ENCODE measurements around the gene TMTC3. TPM values are rescaled to one million over a fixed set of nuclear protein-coding genes. Genes with fewer than 3 reads are reported as not detected.

Gene TMTC3
- total and polyA plus RNA-seq, 2 of the 8 experiments (the other 6 are each of a cell fraction or from before 2014, with no cell fraction given), result 7.0 to 45.1 TPM

- Histone ChIP-seq H3K56ac (replicated peaks; ENCODE audit: insufficient read length, low read depth, low read length) (no peak overlapping the region), H2BK20ac (ENCODE audit: low read length) (no peak overlapping the region), H3K9me3 (ENCODE audit: insufficient read depth in 2 of 2, low read depth in 1 of 2, low read length in 1 of 2) (peaks cover 4 to 15% of the 10 kb centered on the region in 2 experiments; a peak in 2 of 4 replicates), H2AFZ (ENCODE audit: low read length) (no peak overlapping the region), H2BK15ac (ENCODE audit: low read length) (no peak overlapping the region), H3K14ac (ENCODE audit: insufficient read length) (no peak overlapping the region), H2AK5ac (ENCODE audit: low read depth, low read length) (no peak overlapping the region), H2BK120ac (replicated peaks; ENCODE audit: low read depth, low read length) (no peak overlapping the region), H4K8ac (ENCODE audit: extremely low read depth, insufficient read depth, low read length) (no peak overlapping the region), H4K91ac (replicated peaks; ENCODE audit: insufficient read length, low read length) (no peak overlapping the region), H3K27ac (ENCODE audit: low read depth, low read length) (no peak overlapping the region), H3K4me1 (replicated peaks in 1 of 4; ENCODE audit: control insufficient read depth in 3 of 4, insufficient read depth in 4 of 4, low read length in 3 of 4) (no peaks in the 10 kb centered on the region), H3K9ac (replicated peaks in 1 of 4; ENCODE audit: extremely low read depth in 1 of 4, low read depth in 3 of 4, low read length in 3 of 4) (no peak overlapping the region), H3K36me3 (ENCODE audit: control insufficient read depth in 2 of 4, insufficient read depth in 4 of 4, low read length in 3 of 4) (no peaks in the 10 kb centered on the region), H3K79me1 (ENCODE audit: low read depth, low read length) (no peaks in the 10 kb centered on the region), H3K27me3 (replicated peaks in 1 of 4; ENCODE audit: control insufficient read depth in 3 of 4, extremely low read depth in 1 of 4, insufficient read depth in 3 of 4, low read length in 3 of 4) (no peaks in the 10 kb centered on the region), H3K23me2 (ENCODE audit: low read depth, low read length) (no peaks in the 10 kb centered on the region), H3K4me2 (ENCODE audit: insufficient read depth in 1 of 2, low read depth in 2 of 2, low read length in 2 of 2) (no peak overlapping the region), H3K23ac (ENCODE audit: insufficient read length) (no peak overlapping the region), H3K4me3 (ENCODE audit: extremely low read depth in 1 of 4, insufficient read depth in 2 of 4, low read depth in 3 of 4, low read length in 4 of 4) (no peak overlapping the region), H2BK12ac (ENCODE audit: low read depth, low read length) (no peak overlapping the region), H3K79me2 (ENCODE audit: control insufficient read depth in 1 of 2, insufficient read depth in 2 of 2, low read length in 2 of 2) (no peaks in the 10 kb centered on the region), H4K20me1 (replicated peaks in 1 of 2; ENCODE audit: control insufficient read depth in 1 of 2, insufficient read depth in 2 of 2, low read length in 2 of 2) (no peaks in the 10 kb centered on the region), H3K4ac (replicated peaks; ENCODE audit: insufficient read length, low read depth, low read length) (no peak overlapping the region), H2BK5ac (ENCODE audit: low read depth, low read length) (no peak overlapping the region), H3K18ac (ENCODE audit: extremely low read depth, low read length) (no peak overlapping the region), H4K5ac (ENCODE audit: insufficient read length, low read depth, low read length) (no peak overlapping the region)
- FAIRE-seq, result no peak
- WGBS, 2 experiments (ENCODE audit: extremely low coverage in 1 of 2, insufficient coverage in 1 of 2, insufficient read length in 1 of 2, insufficient replicate concordance in 2 of 2, low coverage in 1 of 2, low lambda C conversion rate in 2 of 2, missing lambda C conversion rate in 1 of 2), result 100% methylated on average over 1 of the region's 1 CpG; no CpG with 5 or more reads in 1 of the 2 experiments
- ChIA-PET CTCF (ENCODE audit: partially characterized antibody) (no interaction called here), POLR2A (ENCODE audit: partially characterized antibody) (no interaction called here)
- no peak for DNase-seq (ENCODE audit: low read depth in 1 of 2, low spot score in 2 of 2)
- TF ChIP-seq SP2 (IDR thresholded peaks at IDR 0.05; ENCODE audit: low read length) (no peak), RFX5 (IDR thresholded peaks at IDR 0.05; ENCODE audit: borderline replicate concordance, low read depth, low read length) (no peak), CHD2 (IDR thresholded peaks at IDR 0.05; ENCODE audit: low read length) (no peak), JUN (IDR thresholded peaks at IDR 0.05; ENCODE audit: low read depth, low read length) (no peak), PHF8 (conservative IDR thresholded peaks at IDR 0.05; ENCODE audit: low read depth, low read length) (no peak), USF2 (IDR thresholded peaks at IDR 0.05; ENCODE audit: low read length) (no peak), POLR2AphosphoS5 (IDR thresholded peaks at IDR 0.05; ENCODE audit: low read depth, low read length) (no peak), CEBPB (IDR thresholded peaks at IDR 0.05; ENCODE audit: low read depth, low read length) (no peak), SRF (IDR thresholded peaks at IDR 0.05; ENCODE audit: low read depth, low read length) (no peak), NANOG (IDR thresholded peaks at IDR 0.05; ENCODE audit: insufficient read depth, low read depth, low read length, poor library complexity, severe bottlenecking) (no peak), HDAC2 (IDR thresholded peaks at IDR 0.05; ENCODE audit: borderline replicate concordance in 1 of 2, low read depth in 2 of 2, low read length in 2 of 2) (no peak), KDM5A (IDR thresholded peaks at IDR 0.05; ENCODE audit: low read length) (no peak), YY1 (IDR thresholded peaks at IDR 0.05; ENCODE audit: low read depth, low read length) (no peak), SUZ12 (IDR thresholded peaks at IDR 0.05; ENCODE audit: low read length) (no peak)
These were observed 64.5 kb downstream of the TMTC3 start for GRCh38 chr12:88206601-88207000.

Measured in H1 (cell line).